ENCODE results near the gene NTSR2. TPM values are rescaled to one million over a fixed set of nuclear protein-coding genes. Genes with fewer than 3 reads are reported as not detected.

NTSR2 gene
- polyA plus RNA-seq, 4 donors, result 0.06 TPM; not detected in 3

DNA sequence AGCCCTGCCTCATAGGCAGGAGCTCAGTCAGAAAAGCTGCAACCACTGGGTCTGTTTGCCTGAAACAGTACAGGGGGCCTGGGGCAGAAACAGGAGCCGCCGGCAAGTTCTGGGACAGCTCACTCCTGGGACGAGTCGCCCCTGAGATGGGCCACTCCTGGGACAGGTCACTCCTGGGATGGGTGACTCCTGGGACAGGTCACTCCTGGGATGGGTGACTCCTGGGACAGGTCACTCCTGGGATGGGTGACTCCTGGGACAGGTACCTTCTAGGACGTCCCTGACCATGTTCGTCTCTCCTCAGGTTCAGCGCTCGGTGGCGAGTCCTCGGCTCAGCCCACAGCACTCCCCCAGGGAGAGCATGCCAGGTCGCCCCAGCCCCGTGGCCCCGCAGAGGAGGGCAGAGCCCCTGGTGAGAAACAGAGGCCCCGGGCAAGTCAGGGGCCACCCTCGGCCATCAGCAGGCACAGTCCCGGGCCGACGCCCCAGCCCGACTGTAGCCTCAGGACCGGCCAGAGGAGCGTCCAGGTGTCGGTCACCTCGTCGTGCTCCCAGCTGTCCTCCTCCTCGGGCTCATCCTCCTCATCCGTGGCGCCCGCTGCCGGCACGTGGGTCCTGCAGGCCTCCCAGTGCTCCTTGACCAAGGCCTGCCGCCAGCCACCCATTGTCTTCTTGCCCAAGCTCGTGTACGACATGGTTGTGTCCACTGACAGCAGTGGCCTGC is 51.8 kb downstream of the NTSR2 start:
- Histone ChIP-seq H3K4me1 (ENCODE audit: control insufficient read depth in 3 of 3, insufficient read depth in 2 of 3, low read depth in 1 of 3, low read length in 2 of 3) (no peaks in the 10 kb centered on the region), H3K4me3 (ENCODE audit: low read depth in 1 of 3, low read length in 3 of 3) (no peak overlapping the region), H3K9me3 (ENCODE audit: control insufficient read depth in 2 of 2, insufficient read depth in 1 of 2, low read depth in 1 of 2, low read length in 1 of 2) (no peaks in the 10 kb centered on the region), H3K27ac (ENCODE audit: low read depth in 1 of 3, low read length in 2 of 3) (no peak overlapping the region), H3K36me3 (ENCODE audit: control insufficient read depth in 3 of 3, insufficient read depth in 2 of 3, low read depth in 1 of 3, low read length in 3 of 3) (peaks cover 0 to 4% (median 0%) of the 10 kb centered on the region in 3 donors), H3K27me3 (ENCODE audit: control insufficient read depth in 3 of 3, insufficient read depth in 3 of 3, low read length in 3 of 3) (no peaks in the 10 kb centered on the region)
- WGBS, 3 donors, result 92 to 94% (median 92%) methylated on average over 29 to 33 of the region's 33 CpGs
- no peak for FAIRE-seq
- DNase-seq, result no peak

DNA sequence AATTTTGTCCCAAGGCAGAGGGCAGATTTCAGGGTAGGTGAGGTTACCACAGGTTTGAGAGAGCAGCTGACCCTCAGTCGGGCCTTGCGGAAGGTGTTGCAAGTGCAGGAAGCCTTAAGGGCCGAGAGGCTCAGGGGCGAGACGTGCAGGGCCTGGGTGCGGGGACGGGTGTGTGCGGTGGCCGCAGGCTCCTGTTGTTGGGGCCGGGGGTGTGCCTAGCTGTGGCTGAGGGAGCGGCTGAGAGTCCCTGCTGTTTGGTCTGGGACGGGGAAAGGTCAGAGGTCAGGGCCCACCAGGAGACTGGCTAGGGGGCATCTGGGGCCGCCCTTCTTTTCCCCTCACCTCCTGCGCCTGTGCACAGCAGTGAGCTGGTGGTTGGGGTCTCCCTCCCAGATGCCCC is 52.5 kb downstream of the NTSR2 start:
- 86 to 94% (median 88%) methylated on average over 14 of the region's 14 CpGs for WGBS, 3 donors
- FAIRE-seq (no peak), DNase-seq (no peak)
- no peaks in the 10 kb centered on the region for H3K9me3 ChIP-seq (ENCODE audit: control insufficient read depth in 2 of 2, insufficient read depth in 1 of 2, low read depth in 1 of 2, low read length in 1 of 2)
- no peak overlapping the region for H3K27ac ChIP-seq (ENCODE audit: low read depth in 1 of 3, low read length in 2 of 3)
- H3K27me3 ChIP-seq (ENCODE audit: control insufficient read depth in 3 of 3, insufficient read depth in 3 of 3, low read length in 3 of 3), result no peaks in the 10 kb centered on the region
- no peaks in the 10 kb centered on the region for H3K4me1 ChIP-seq (ENCODE audit: control insufficient read depth in 3 of 3, insufficient read depth in 2 of 3, low read depth in 1 of 3, low read length in 2 of 3)
- peaks cover 0 to 7% (median 0%) of the 10 kb centered on the region in 3 donors for H3K36me3 ChIP-seq (ENCODE audit: control insufficient read depth in 3 of 3, insufficient read depth in 2 of 3, low read depth in 1 of 3, low read length in 3 of 3)
- H3K4me3 ChIP-seq (ENCODE audit: low read depth in 1 of 3, low read length in 3 of 3), result no peak overlapping the region

- FAIRE-seq, result no peak
- Histone ChIP-seq H3K4me3 (ENCODE audit: low read depth in 1 of 3, low read length in 3 of 3) (no peak overlapping the region), H3K9me3 (ENCODE audit: control insufficient read depth in 2 of 2, insufficient read depth in 1 of 2, low read depth in 1 of 2, low read length in 1 of 2) (no peaks in the 10 kb centered on the region), H3K27ac (ENCODE audit: low read depth in 1 of 3, low read length in 2 of 3) (no peak overlapping the region), H3K27me3 (ENCODE audit: control insufficient read depth in 3 of 3, insufficient read depth in 3 of 3, low read length in 3 of 3) (no peaks in the 10 kb centered on the region), H3K36me3 (ENCODE audit: control insufficient read depth in 3 of 3, insufficient read depth in 2 of 3, low read depth in 1 of 3, low read length in 3 of 3) (peaks cover 0 to 9% (median 0%) of the 10 kb centered on the region in 3 donors), H3K4me1 (ENCODE audit: control insufficient read depth in 3 of 3, insufficient read depth in 2 of 3, low read depth in 1 of 3, low read length in 2 of 3) (no peaks in the 10 kb centered on the region)
- WGBS, 3 donors, result 78 to 87% (median 83%) methylated on average over 19 of the region's 19 CpGs
- DNase-seq, result no peak
Measured at GRCh38 chr2:11616851-11617415, 53.1 kb downstream of the NTSR2 start.

DNA sequence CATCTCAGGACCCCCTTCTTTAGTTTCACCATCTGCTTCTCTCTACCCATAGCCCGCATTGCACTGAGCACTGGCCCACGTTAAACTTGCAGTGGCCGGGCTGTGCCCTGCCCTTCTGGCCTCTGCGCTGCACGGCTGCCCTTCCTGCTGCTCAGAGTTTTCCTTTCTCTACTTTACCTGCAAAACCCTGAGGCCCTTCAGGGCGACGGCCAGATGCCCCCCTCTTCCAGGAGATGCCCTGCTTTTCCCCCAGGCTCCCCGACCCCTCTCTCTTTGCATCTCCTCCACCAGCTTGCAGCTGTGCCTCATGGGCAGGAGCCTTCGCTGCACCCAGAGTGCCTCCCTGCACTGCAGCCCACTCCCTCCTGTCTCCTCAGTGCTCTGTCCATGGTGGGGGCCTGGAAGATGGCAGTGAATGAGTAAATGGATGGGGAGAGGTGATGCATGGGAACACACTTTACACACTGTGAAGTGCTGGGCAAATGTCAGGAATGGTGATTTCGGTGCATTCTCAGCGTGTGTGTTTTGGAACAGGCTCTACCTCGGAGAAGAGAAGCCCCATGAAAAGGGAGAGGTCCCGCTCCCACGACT is 53.8 kb downstream of the NTSR2 start:
- DNase-seq, result no peak
- Histone ChIP-seq H3K4me3 (ENCODE audit: low read depth in 1 of 3, low read length in 3 of 3) (no peak overlapping the region), H3K27ac (ENCODE audit: low read depth in 1 of 3, low read length in 2 of 3) (no peak overlapping the region), H3K27me3 (ENCODE audit: control insufficient read depth in 3 of 3, insufficient read depth in 3 of 3, low read length in 3 of 3) (no peaks in the 10 kb centered on the region), H3K4me1 (ENCODE audit: control insufficient read depth in 3 of 3, insufficient read depth in 2 of 3, low read depth in 1 of 3, low read length in 2 of 3) (no peaks in the 10 kb centered on the region), H3K36me3 (ENCODE audit: control insufficient read depth in 3 of 3, insufficient read depth in 2 of 3, low read depth in 1 of 3, low read length in 3 of 3) (peaks cover 0 to 9% (median 0%) of the 10 kb centered on the region in 3 donors), H3K9me3 (ENCODE audit: control insufficient read depth in 2 of 2, insufficient read depth in 1 of 2, low read depth in 1 of 2, low read length in 1 of 2) (no peaks in the 10 kb centered on the region)
- 75 to 86% (median 83%) methylated on average over 14 of the region's 14 CpGs for whole genome bisulfite sequencing, 3 donors
- FAIRE-seq, result no peak

- Histone ChIP-seq H3K36me3 (ENCODE audit: control insufficient read depth in 3 of 3, insufficient read depth in 2 of 3, low read depth in 1 of 3, low read length in 3 of 3) (peaks cover 0 to 9% (median 0%) of the 10 kb centered on the region in 3 donors), H3K9me3 (ENCODE audit: control insufficient read depth in 2 of 2, insufficient read depth in 1 of 2, low read depth in 1 of 2, low read length in 1 of 2) (no peaks in the 10 kb centered on the region), H3K4me1 (ENCODE audit: control insufficient read depth in 3 of 3, insufficient read depth in 2 of 3, low read depth in 1 of 3, low read length in 2 of 3) (no peaks in the 10 kb centered on the region), H3K27ac (ENCODE audit: low read depth in 1 of 3, low read length in 2 of 3) (no peak overlapping the region), H3K4me3 (ENCODE audit: low read depth in 1 of 3, low read length in 3 of 3) (no peak overlapping the region), H3K27me3 (ENCODE audit: control insufficient read depth in 3 of 3, insufficient read depth in 3 of 3, low read length in 3 of 3) (no peaks in the 10 kb centered on the region)
- DNase-seq, result no peak
- FAIRE-seq, result no peak
- WGBS, 3 donors, result 71 to 82% (median 72%) methylated on average over 3 of the region's 3 CpGs
Measured at GRCh38 chr2:11615209-11615608, 54.8 kb downstream of the NTSR2 start.

GRCh38 chr2:11613297-11613696 is 56.7 kb downstream of the NTSR2 start:
- no peak for FAIRE-seq

GRCh38 chr2:11612553-11613215 is 57.3 kb downstream of the NTSR2 start:
- no peak overlapping the region for H3K4me3 ChIP-seq (ENCODE audit: low read depth in 1 of 3, low read length in 3 of 3)
- no peak for FAIRE-seq
- no peaks in the 10 kb centered on the region for H3K4me1 ChIP-seq (ENCODE audit: control insufficient read depth in 3 of 3, insufficient read depth in 2 of 3, low read depth in 1 of 3, low read length in 2 of 3)
- 78 to 89% (median 84%) methylated on average over 20 of the region's 20 CpGs for WGBS, 3 donors
- DNase-seq, result no peak
- no peaks in the 10 kb centered on the region for H3K27me3 ChIP-seq (ENCODE audit: control insufficient read depth in 3 of 3, insufficient read depth in 3 of 3, low read length in 3 of 3)
- H3K9me3 ChIP-seq (ENCODE audit: control insufficient read depth in 2 of 2, insufficient read depth in 1 of 2, low read depth in 1 of 2, low read length in 1 of 2), result no peaks in the 10 kb centered on the region
- H3K27ac ChIP-seq (ENCODE audit: low read depth in 1 of 3, low read length in 2 of 3), result no peak overlapping the region
- H3K36me3 ChIP-seq (ENCODE audit: control insufficient read depth in 3 of 3, insufficient read depth in 2 of 3, low read depth in 1 of 3, low read length in 3 of 3), result peaks cover 0 to 9% (median 0%) of the 10 kb centered on the region in 3 donors

More at GRCh38 chr2:11613297-11613696, 56.7 kb downstream of the NTSR2 start:
- 78 to 90% (median 83%) methylated on average over 5 of the region's 5 CpGs for WGBS, 3 donors
- Histone ChIP-seq H3K4me3 (ENCODE audit: low read depth in 1 of 3, low read length in 3 of 3) (no peak overlapping the region), H3K27ac (ENCODE audit: low read depth in 1 of 3, low read length in 2 of 3) (no peak overlapping the region), H3K27me3 (ENCODE audit: control insufficient read depth in 3 of 3, insufficient read depth in 3 of 3, low read length in 3 of 3) (no peaks in the 10 kb centered on the region), H3K4me1 (ENCODE audit: control insufficient read depth in 3 of 3, insufficient read depth in 2 of 3, low read depth in 1 of 3, low read length in 2 of 3) (no peaks in the 10 kb centered on the region), H3K9me3 (ENCODE audit: control insufficient read depth in 2 of 2, insufficient read depth in 1 of 2, low read depth in 1 of 2, low read length in 1 of 2) (no peaks in the 10 kb centered on the region), H3K36me3 (ENCODE audit: control insufficient read depth in 3 of 3, insufficient read depth in 2 of 3, low read depth in 1 of 3, low read length in 3 of 3) (peaks cover 0 to 9% (median 0%) of the 10 kb centered on the region in 3 donors)
- no peak for DNase-seq

- Histone ChIP-seq H3K4me1 (ENCODE audit: control insufficient read depth in 3 of 3, insufficient read depth in 2 of 3, low read depth in 1 of 3, low read length in 2 of 3) (no peaks in the 10 kb centered on the region), H3K9me3 (ENCODE audit: control insufficient read depth in 2 of 2, insufficient read depth in 1 of 2, low read depth in 1 of 2, low read length in 1 of 2) (no peaks in the 10 kb centered on the region), H3K36me3 (ENCODE audit: control insufficient read depth in 3 of 3, insufficient read depth in 2 of 3, low read depth in 1 of 3, low read length in 3 of 3) (peaks cover 0 to 9% (median 0%) of the 10 kb centered on the region in 3 donors), H3K4me3 (ENCODE audit: low read depth in 1 of 3, low read length in 3 of 3) (no peak overlapping the region), H3K27me3 (ENCODE audit: control insufficient read depth in 3 of 3, insufficient read depth in 3 of 3, low read length in 3 of 3) (no peaks in the 10 kb centered on the region), H3K27ac (ENCODE audit: low read depth in 1 of 3, low read length in 2 of 3) (no peak overlapping the region)
- WGBS, 3 donors, result 86 to 94% (median 90%) methylated on average over 5 of the region's 5 CpGs
- DNase-seq (no peak), FAIRE-seq (no peak)
Measured at GRCh38 chr2:11611251-11611650, 58.7 kb downstream of the NTSR2 start.
